Erythroblast (primary cell): ENCODE measurements around the gene PPA1.
"Not testable (repeated sequence)": the region's sequence is repeated elsewhere in the genome, so short reads cannot be mapped to it uniquely, and the experiment has no call there.

ENCODE experiments used
- GATA1 ChIP-seq: IDR thresholded peaks from 2 replicates; pipeline ENCODE4 v1.6.1; 2011; ENCODE audit warnings: low read depth, mild to moderate bottlenecking, control low read depth, low read length, moderate library complexity
- POLR2A ChIP-seq: IDR thresholded peaks from 2 replicates; pipeline ENCODE4 v1.6.1; 2011; ENCODE audit warnings: mild to moderate bottlenecking, low read length

DNA sequence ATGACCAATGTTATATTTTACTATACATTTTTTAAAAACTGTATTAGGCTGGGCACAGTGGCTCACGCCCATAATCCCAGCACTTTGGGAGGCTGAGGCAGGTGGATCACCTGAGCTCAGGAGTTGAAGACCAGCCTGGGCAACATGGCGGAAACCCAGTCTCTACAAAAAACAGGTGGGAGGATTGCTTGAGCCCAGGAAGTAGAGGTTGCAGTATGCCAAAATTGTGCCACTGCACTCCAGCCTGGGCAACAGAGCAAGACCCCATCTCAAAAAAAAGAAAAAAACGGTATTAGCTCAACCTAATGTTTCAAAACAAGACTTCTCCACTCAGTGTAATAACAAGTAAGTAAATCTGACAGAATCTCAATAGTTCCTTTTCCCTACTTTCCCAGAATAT lies 73.9 kb downstream of the PPA1 start:
- not testable (repeated sequence) for TF ChIP-seq POLR2A, GATA1
